SK-N-SH treated with all-trans-retinoic acid at 6 μM for 48 hours (cell line): Measurements from ENCODE around the gene HTR3A.

Source experiments
- ATAC-seq: fragments of 200-7000 bp; cut with Tn5 transposase; 3 replicates; pipeline ENCODE4 v1.9.1; 2020; ENCODE audit warnings: mild to moderate bottlenecking, moderate library complexity
- ARNTL ChIP-seq: fragments of 450-650 bp; formaldehyde crosslinking; IDR thresholded peaks from 2 replicates; pipeline ENCODE4 v1.5.0; 2020; ENCODE audit warnings: low read depth, mild to moderate bottlenecking, moderate library complexity, borderline replicate concordance
- BACH2 ChIP-seq: fragments of 250-450 bp; sonication (Bioruptor Pico); IDR thresholded peaks from 2 replicates; pipeline ENCODE4 v1.9.0; 2021; ENCODE audit warnings: mild to moderate bottlenecking, borderline replicate concordance
- CREB5 ChIP-seq: fragments of 250-450 bp; sonication (Bioruptor Pico); IDR thresholded peaks from 2 replicates; pipeline ENCODE4 v1.5.1; 2020; ENCODE audit warnings: low read depth, mild to moderate bottlenecking, moderate library complexity
- CSDC2 ChIP-seq: fragments of 250-450 bp; sonication (Bioruptor Pico); IDR thresholded peaks from 2 replicates; pipeline ENCODE4 v1.5.0; 2020; ENCODE audit warnings: mild to moderate bottlenecking, moderate library complexity
- CSRNP3 ChIP-seq: fragments of 250-450 bp; sonication (Bioruptor Pico); IDR thresholded peaks from 2 replicates; pipeline ENCODE4 v1.5.1; 2021; ENCODE audit warnings: mild to moderate bottlenecking, moderate library complexity
- ESRRG ChIP-seq: fragments of 250-450 bp; sonication (Bioruptor Pico); IDR thresholded peaks from 2 replicates; pipeline ENCODE4 v1.6.1; 2021; ENCODE audit warnings: mild to moderate bottlenecking
- GLIS3 ChIP-seq: fragments of 250-450 bp; sonication (Bioruptor Pico); IDR thresholded peaks from 2 replicates; pipeline ENCODE4 v1.5.0; 2020; ENCODE audit warnings: mild to moderate bottlenecking, moderate library complexity
- ISL1 ChIP-seq: fragments of 250-450 bp; sonication (Bioruptor Pico); IDR thresholded peaks from 2 replicates; pipeline ENCODE4 v2.1.2; 2022; ENCODE audit warnings: mild to moderate bottlenecking, moderate library complexity
- OSR1 ChIP-seq: fragments of 250-450 bp; sonication (Bioruptor Pico); IDR thresholded peaks from 2 replicates; pipeline ENCODE4 v1.8.0; 2022; ENCODE audit warnings: moderate library complexity, mild to moderate bottlenecking, inconsistent platforms
- PATZ1 ChIP-seq: fragments of 250-450 bp; sonication (Bioruptor Pico); IDR thresholded peaks from 2 replicates; pipeline ENCODE4 v1.8.0; 2020; ENCODE audit warnings: mild to moderate bottlenecking, moderate library complexity, borderline replicate concordance
- POU6F1 ChIP-seq: fragments of 250-450 bp; sonication (Bioruptor Pico); IDR thresholded peaks from 2 replicates; pipeline ENCODE4 v1.8.0; 2021; ENCODE audit warnings: low read depth, mild to moderate bottlenecking, moderate library complexity, borderline replicate concordance
- PPARA ChIP-seq: fragments of 250-450 bp; sonication (Bioruptor Pico); IDR thresholded peaks from 2 replicates; pipeline ENCODE4 v1.5.0; 2020; ENCODE audit warnings: mild to moderate bottlenecking, borderline replicate concordance
- RARB ChIP-seq: fragments of 250-450 bp; sonication (Bioruptor Pico); IDR thresholded peaks from 2 replicates; pipeline ENCODE4 v1.8.0; 2021; ENCODE audit warnings: mild to moderate bottlenecking, moderate library complexity
- SNAI2 ChIP-seq: fragments of 250-450 bp; sonication (Bioruptor Pico); IDR thresholded peaks from 2 replicates; pipeline ENCODE4 v1.5.0; 2020; ENCODE audit warnings: mild to moderate bottlenecking, moderate library complexity
- TCF4 ChIP-seq: fragments of 250-450 bp; sonication (Bioruptor Pico); IDR thresholded peaks from 2 replicates; pipeline ENCODE4 v1.8.0; 2021; ENCODE audit warnings: mild to moderate bottlenecking, moderate library complexity, borderline replicate concordance
- TOX ChIP-seq: fragments of 250-450 bp; sonication (Bioruptor Pico); IDR thresholded peaks from 2 replicates; pipeline ENCODE4 v1.8.0; 2021; ENCODE audit warnings: mild to moderate bottlenecking, moderate library complexity, borderline replicate concordance
- TSHZ2 ChIP-seq: fragments of 250-450 bp; sonication (Bioruptor Pico); IDR thresholded peaks from 2 replicates; pipeline ENCODE4 v1.5.0; 2020; ENCODE audit warnings: mild to moderate bottlenecking, moderate library complexity
- ZC3H10 ChIP-seq: fragments of 250-450 bp; sonication (Bioruptor Pico); IDR thresholded peaks from 2 replicates; pipeline ENCODE4 v1.5.1; 2021; ENCODE audit warnings: mild to moderate bottlenecking, moderate library complexity
- ZFP3 ChIP-seq: fragments of 250-450 bp; sonication (Bioruptor Pico); IDR thresholded peaks from 2 replicates; pipeline ENCODE4 v1.5.0; 2020; ENCODE audit warnings: mild to moderate bottlenecking, moderate library complexity
- ZNF565 ChIP-seq: fragments of 450-650 bp; formaldehyde crosslinking; conservative IDR thresholded peaks from 2 replicates; pipeline ENCODE4 v1.5.0; 2020; ENCODE audit warnings: low read depth, mild to moderate bottlenecking, moderate library complexity
- ZNF70 ChIP-seq: fragments of 450-650 bp; formaldehyde crosslinking; IDR thresholded peaks from 2 replicates; pipeline ENCODE4 v1.5.0; 2020; ENCODE audit warnings: mild to moderate bottlenecking, moderate library complexity
- ZNF8 ChIP-seq: fragments of 450-650 bp; formaldehyde crosslinking; IDR thresholded peaks from 2 replicates; pipeline ENCODE4 v1.5.0; 2020; ENCODE audit warnings: mild to moderate bottlenecking, moderate library complexity

The HTR3A gene

GRCh38 chr11:113977701-113978100, 2.8 kb downstream of the HTR3A start:
- ATAC-seq, result no peak
- TF ChIP-seq TCF4 (no peak), GLIS3 (CRISPR knock-in tag) (no peak), ZNF8 (no peak), RARB (CRISPR knock-in tag) (no peak), POU6F1 (CRISPR knock-in tag) (no peak), TOX (no peak), ZNF565 (CRISPR knock-in tag) (no peak), BACH2 (no peak), CSDC2 (CRISPR knock-in tag) (no peak), ZNF70 (CRISPR knock-in tag) (no peak), CSRNP3 (CRISPR knock-in tag) (no peak), SNAI2 (CRISPR knock-in tag) (no peak), TSHZ2 (CRISPR knock-in tag) (no peak)

- TF ChIP-seq ZNF70 (CRISPR knock-in tag) (no peak), CSDC2 (CRISPR knock-in tag) (no peak), PPARA (CRISPR knock-in tag) (no peak), ISL1 (CRISPR knock-in tag) (no peak), SNAI2 (CRISPR knock-in tag) (no peak), ZC3H10 (CRISPR knock-in tag) (no peak), ESRRG (CRISPR knock-in tag) (no peak), GLIS3 (CRISPR knock-in tag) (no peak), ZNF565 (CRISPR knock-in tag) (no peak), ARNTL (no peak), CSRNP3 (CRISPR knock-in tag) (no peak)
- ATAC-seq, result no peak
These were observed 4.5 kb downstream of the HTR3A start for GRCh38 chr11:113979431-113979830.

GRCh38 chr11:113980785-113981184, 5.9 kb downstream of the HTR3A start:
- TF ChIP-seq TSHZ2 (CRISPR knock-in tag) (no peak), ESRRG (CRISPR knock-in tag) (no peak), TOX (no peak), SNAI2 (CRISPR knock-in tag) (no peak), ZNF70 (CRISPR knock-in tag) (no peak), ZC3H10 (CRISPR knock-in tag) (no peak), POU6F1 (CRISPR knock-in tag) (no peak), OSR1 (no peak), ZFP3 (no peak), ISL1 (CRISPR knock-in tag) (no peak), GLIS3 (CRISPR knock-in tag) (no peak), TCF4 (no peak), CREB5 (CRISPR knock-in tag) (no peak), RARB (CRISPR knock-in tag) (no peak), PATZ1 (CRISPR knock-in tag) (no peak), ZNF565 (CRISPR knock-in tag) (no peak), CSDC2 (CRISPR knock-in tag) (no peak)
- ATAC-seq, result no peak
